SK-N-SH (cell line): ENCODE measurements around the gene OLAH. TPM values are rescaled to one million over a fixed set of nuclear protein-coding genes. Genes with fewer than 3 reads are reported as not detected.

ENCODE experiments used
- CTCF ChIA-PET: fragments of 300-600, 350-600 bp; formaldehyde crosslinking; extraction: SDS; loops from one replicate; lab custom pipeline; 2021; lab: Yijun Ruan, JAX
- POLR2A ChIA-PET: fragments of 350-600 bp; sonication (Branson Sonifier 250); formaldehyde crosslinking; extraction: SDS; loops from one replicate; lab custom pipeline; 2020; ENCODE audit warnings: antibody characterized with exemption, inconsistent platforms; lab: Yijun Ruan, JAX
- DNase-seq: peaks from one replicate; pipeline ENCODE4 v3.0.0; 2012
- H2AFZ ChIP-seq: fragments of 200-600 bp; sonication (generic); 2 replicates; pipeline ENCODE4 v1.8.1; 2016; ENCODE audit warnings: antibody characterized with exemption, mild to moderate bottlenecking, low read depth
- H3F3A ChIP-seq: fragments of 200-600 bp; sonication (generic); replicated peaks from 2 replicates; pipeline ENCODE3; 2016; ENCODE audit warnings: antibody characterized with exemption, mild to moderate bottlenecking; ENCODE audit not compliant: insufficient read depth
- H3K27ac ChIP-seq, 2 experiments: fragments of 200-500 bp in 1 of 2; fragments of 200-600 bp in 1 of 2; sonication (Bioruptor generic) in 1 of 2; sonication (generic), shearing (Covaris generic) in 1 of 2; 2 replicates each; pipeline versions ENCODE4 v1.5.1 to v1.6.1; 2014 to 2016; ENCODE audit warnings: low read depth in 2 of 2, inconsistent platforms in 1 of 2, low read length in 1 of 2, mild to moderate bottlenecking in 1 of 2, mixed read lengths in 1 of 2
- H3K27me3 ChIP-seq: fragments of 200-600 bp; sonication (generic), shearing (Covaris generic); 2 replicates; pipeline ENCODE4 v1.6.1; 2016; ENCODE audit warnings: mixed run types; ENCODE audit not compliant: insufficient read depth
- H3K36me3 ChIP-seq, 2 experiments: fragments of 200-500 bp in 1 of 2; fragments of 200-600 bp in 1 of 2; sonication (Bioruptor generic) in 1 of 2; sonication (generic) in 1 of 2; replicated peaks in 1 of 2; 2 replicates each; pipeline versions ENCODE3 to v1.5.1; 2014 to 2016; ENCODE audit warnings: low read length in 1 of 2, mild to moderate bottlenecking in 1 of 2; ENCODE audit not compliant: insufficient read depth in 2 of 2, control insufficient read depth in 1 of 2
- H3K4me1 ChIP-seq, 2 experiments: fragments of 200-500 bp in 1 of 2; fragments of 200-600 bp in 1 of 2; sonication (Bioruptor generic) in 1 of 2; sonication (generic), shearing (Covaris generic) in 1 of 2; 2 replicates each; pipeline versions ENCODE4 v1.5.1 to v1.6.1; 2014 to 2016; ENCODE audit warnings: low read depth in 1 of 2, low read length in 1 of 2, mixed run types in 1 of 2; ENCODE audit not compliant: insufficient read depth in 2 of 2, control insufficient read depth in 1 of 2
- H3K4me2 ChIP-seq: fragments of 200-600 bp; sonication (generic), shearing (Covaris generic); 2 replicates; pipeline ENCODE4 v1.6.1; 2017; ENCODE audit warnings: mixed run types
- H3K4me3 ChIP-seq, 2 experiments: fragments of 200-500 bp in 1 of 2; fragments of 200-600 bp in 1 of 2; sonication (Bioruptor generic) in 1 of 2; sonication (generic), shearing (Covaris generic) in 1 of 2; 2 replicates each; pipeline versions ENCODE4 v1.5.1 to v1.8.1; 2014 to 2016; ENCODE audit warnings: low read depth in 2 of 2, inconsistent platforms in 1 of 2, low read length in 1 of 2, mild to moderate bottlenecking in 1 of 2, mixed read lengths in 1 of 2, moderate library complexity in 1 of 2
- H3K79me2 ChIP-seq: fragments of 200-600 bp; sonication (generic); 2 replicates; pipeline ENCODE4 v1.8.1; 2017; ENCODE audit warnings: mild to moderate bottlenecking; ENCODE audit not compliant: insufficient read depth
- H3K9ac ChIP-seq: fragments of 200-600 bp; sonication (generic); 2 replicates; pipeline ENCODE4 v1.6.1; 2017; ENCODE audit warnings: mixed run types
- H3K9me2 ChIP-seq: fragments of 200-600 bp; sonication (generic); 2 replicates; pipeline ENCODE4 v1.6.1; 2017; ENCODE audit warnings: mixed run types
- H3K9me3 ChIP-seq: fragments of 200-600 bp; sonication (generic); 2 replicates; pipeline ENCODE4 v1.6.1; 2017; ENCODE audit warnings: mixed run types, mild to moderate bottlenecking, moderate library complexity
- H4K20me1 ChIP-seq: fragments of 200-600 bp; sonication (generic); 2 replicates; pipeline ENCODE4 v1.6.1; 2017; ENCODE audit warnings: mild to moderate bottlenecking, mixed run types; ENCODE audit not compliant: insufficient read depth
- CHD2 ChIP-seq: fragments of 150-350 bp; IDR thresholded peaks from 2 replicates; pipeline ENCODE4 v1.6.1; 2018; ENCODE audit warnings: low read length; ENCODE audit not compliant: partially characterized antibody
- EP300 ChIP-seq, 2 experiments: IDR thresholded peaks; 2 replicates each; pipeline versions ENCODE4 v1.4.0 to v1.6.1; 2012; ENCODE audit warnings: borderline replicate concordance in 1 of 2, low read depth in 1 of 2, low read length in 1 of 2
- EZH2phosphoT487 ChIP-seq: fragments of 200-600 bp; sonication (generic); IDR thresholded peaks from 2 replicates; pipeline ENCODE4 v1.6.1; 2017; ENCODE audit warnings: low read depth, mixed run types, mild to moderate bottlenecking, antibody characterized with exemption, moderate library complexity, borderline replicate concordance
- FOXM1 ChIP-seq: IDR thresholded peaks from 2 replicates; pipeline ENCODE4 v1.4.0; 2012; ENCODE audit warnings: low read depth, mild to moderate bottlenecking
- MAX ChIP-seq: IDR thresholded peaks from 2 replicates; pipeline ENCODE4 v1.4.0; 2012; ENCODE audit warnings: low read depth
- MXI1 ChIP-seq: IDR thresholded peaks from 2 replicates; pipeline ENCODE4 v1.6.1; 2012; ENCODE audit warnings: mild to moderate bottlenecking, low read depth, low read length, improper control_type of control experiment
- PBX3 ChIP-seq: IDR thresholded peaks from 2 replicates; pipeline ENCODE4; 2012
- POLR2AphosphoS5 ChIP-seq: IDR thresholded peaks from 2 replicates; pipeline ENCODE4 v1.6.1; 2012; ENCODE audit warnings: low read depth, low read length
- REST ChIP-seq: IDR thresholded peaks from 2 replicates; pipeline ENCODE4 v1.6.1; 2012; ENCODE audit warnings: mild to moderate bottlenecking, low read depth, low read length, moderate library complexity
- RXRA ChIP-seq: IDR thresholded peaks from 2 replicates; pipeline ENCODE4 v1.4.0; 2012; ENCODE audit warnings: low read depth, mild to moderate bottlenecking, borderline replicate concordance
- SMC3 ChIP-seq: IDR thresholded peaks from 2 replicates; pipeline ENCODE4 v1.6.1; 2012; ENCODE audit warnings: low read depth, low read length, improper control_type of control experiment
- TEAD4 ChIP-seq: IDR thresholded peaks from 2 replicates; pipeline ENCODE4 v1.4.0; 2012; ENCODE audit warnings: mild to moderate bottlenecking, borderline replicate concordance; ENCODE audit not compliant: insufficient read depth
- USF1 ChIP-seq: IDR thresholded peaks from 2 replicates; pipeline ENCODE4 v1.4.0; 2012; ENCODE audit warnings: low read depth, borderline replicate concordance
- USF2 ChIP-seq: fragments of 150-350 bp; IDR thresholded peaks from 2 replicates; pipeline ENCODE4 v1.6.1; 2017; ENCODE audit warnings: antibody characterized with exemption, low read length, low read depth, borderline replicate concordance
- ZBTB33 ChIP-seq: IDR thresholded peaks from 2 replicates; pipeline ENCODE4 v1.4.0; 2012; ENCODE audit warnings: low read depth, borderline replicate concordance
- WGBS: methylation state at CpG from one replicate; pipeline ENCODE4 v1.1.6; 2017; ENCODE audit warnings: low lambda C conversion rate; 5-methylcytosine and 5-hydroxymethylcytosine counted together
- polyA plus RNA-seq, 3 experiments: library from polyadenylated mRNA; depleted of rRNA; stranded (reverse); fragments of >200 nt; gene quantifications; 2 replicates each; pipeline ENCODE4 v1.2.3, GENCODE V29; 2012

OLAH gene
- polyA plus RNA-seq, 1 of the 3 experiments (the other 2 are of a cell fraction) = not detected

- under 1% methylated on average over 11 of the region's 11 CpGs for WGBS
- Histone ChIP-seq H3K27me3 (no peaks in the 10 kb centered on the region), H3K27ac (peak overlapping the region; percentile 39 to 94; a peak in 3 of 4 replicates), H2AFZ (peak overlapping the region; percentile 95), H3F3A (peaks cover 8% of the 10 kb centered on the region), H3K9me2 (no peaks in the 10 kb centered on the region), H3K9me3 (no peaks in the 10 kb centered on the region), H3K4me3 (peak overlapping the region; percentile 77 to 82), H3K9ac (peak overlapping the region; percentile 91; the same call in 1 of the 2 replicates), H4K20me1 (no peaks in the 10 kb centered on the region), H3K4me1 (peaks cover 4 to 8% of the 10 kb centered on the region in 2 experiments; a peak in 2 of 4 replicates), H3K4me2 (peak overlapping the region; percentile 93), H3K79me2 (peaks cover 43% of the 10 kb centered on the region), H3K36me3 (peaks cover 4 to 5% of the 10 kb centered on the region in 2 experiments)
- DNase-seq = no peak
- CTCF ChIA-PET = interaction anchor here (1.4 kb wide), 1 partner anchor 9 kb away, joined by 7 read pairs; no protein-coding TSS in a partner anchor
- TF ChIP-seq USF1 = no peak
- TF ChIP-seq EP300 (IDR thresholded peaks at IDR 0.05; ENCODE audit: borderline replicate concordance in 1 of 2, low read depth in 1 of 2, low read length in 1 of 2) = 0 out of 4 replicates have a peak, but pooled peaks of 1 of the 2 experiments have one; percentile 2
- POLR2A ChIA-PET = no interaction called here
These were observed 52.9 kb downstream of the OLAH start for GRCh38 chr10:15096661-15097010.

- ChIA-PET POLR2A (interaction anchor here (1.2 to 1.3 kb wide), 2 partner anchors 137 to 138 kb away, joined by 3 to 4 read pairs; partner anchors contain the start of gene MEIG1), CTCF (interaction anchor here (0.7 to 1.0 kb wide), 2 partner anchors 9 to 259 kb away, joined by 3 to 4 read pairs; partner anchors contain the start of genes CDNF, HSPA14 and MSANTD7)
- peak; percentile 99 for DNase-seq
- H3K4me1 ChIP-seq = peaks cover 4 to 8% of the 10 kb centered on the region in 2 experiments; a peak in 2 of 4 replicates
- no peaks in the 10 kb centered on the region for H3K9me2 ChIP-seq
- H4K20me1 ChIP-seq = no peaks in the 10 kb centered on the region
- H3K4me2 ChIP-seq = peak within 1 kb of the TSS; percentile 93
- H3K27ac ChIP-seq = peak within 1 kb of the TSS; percentile 94 to 98
- peaks cover 4 to 6% of the 10 kb centered on the region in 2 experiments for H3K36me3 ChIP-seq
- no peaks in the 10 kb centered on the region for H3K9me3 ChIP-seq
- peak within 1 kb of the TSS; percentile 77 to 82 for H3K4me3 ChIP-seq
- H3K27me3 ChIP-seq = no peaks in the 10 kb centered on the region
- peaks cover 49% of the 10 kb centered on the region for H3K79me2 ChIP-seq
- peaks cover 8% of the 10 kb centered on the region for H3F3A ChIP-seq
- H3K9ac ChIP-seq = peak within 1 kb of the TSS; percentile 91
- peak within 1 kb of the TSS; percentile 95 for H2AFZ ChIP-seq
- WGBS = 1% methylated on average over 16 of the region's 84 CpGs
- TF ChIP-seq FOXM1 (no peak), REST (0 out of 2 replicates have a peak, but pooled peaks have one; percentile 3), RXRA (no peak), SMC3 (no peak), CHD2 (peak; percentile 99), PBX3 (no peak), MAX (peak; percentile 43), POLR2AphosphoS5 (peak; percentile 87), EZH2phosphoT487 (no peak), MXI1 (peak; percentile 70), USF2 (no peak; the same call in 1 of the 2 replicates), TEAD4 (no peak), ZBTB33 (peak; percentile 96)
These were observed 53.5 kb downstream of the OLAH start, which contains the start of gene RPP38 for GRCh38 chr10:15097011-15097812. Gene RPP38 (plus strand): TSS chr10:15097355. CDS start chr10:15103315, 5,960 bp downstream.
